HCT116 (cell line): ENCODE measurements around the gene NAT16. TPM values are rescaled to one million over a fixed set of nuclear protein-coding genes. Genes with fewer than 3 reads are reported as not detected.

Source experiments
- ATAC-seq: fragments of 200-7000 bp; cut with Tn5 transposase; 2 replicates; pipeline ENCODE4 v1.9.1; 2020; ENCODE audit warnings: mild to moderate bottlenecking, moderate library complexity
- BruUV-seq: library from RNA; stranded (reverse); fragments of 400-500 nt; replicated peaks from 2 replicates; lab custom pipeline; 2021; lab: Mats Ljungman, UMichigan
- CTCF ChIA-PET: fragments of 300-600 bp; sonication (Branson Sonifier 250); formaldehyde crosslinking; loops from one replicate; lab custom pipeline; 2021; ENCODE audit warnings: antibody characterized with exemption; lab: Charles Lee
- POLR2A ChIA-PET: fragments of 300-600, 350-600 bp; sonication (Branson Sonifier 250); formaldehyde crosslinking; loops from one replicate; lab custom pipeline; 2021; ENCODE audit warnings: antibody characterized with exemption; lab: Charles Lee
- RAD21 ChIA-PET, 2 experiments: fragments of 300-600 bp; sonication (Branson Sonifier 250); formaldehyde crosslinking; loops; one replicate each; lab custom pipeline; 2023; ENCODE audit warnings: low total read pairs in 2 of 2; ENCODE audit not compliant: uncharacterized antibody in 2 of 2, unreplicated experiment in 2 of 2, low non-redundant PET in 1 of 2; lab: Charles Lee
- DNase-seq: peaks from one replicate; pipeline ENCODE4 v3.0.0-alpha.2; 2010; ENCODE audit warnings: low read depth, low spot score
- H2AFZ ChIP-seq: fragments of 200-600 bp; shearing (Covaris generic), sonication (generic); 2 replicates; pipeline ENCODE4 v1.6.1; 2017; ENCODE audit warnings: low read depth, mixed run types, mixed read lengths, antibody characterized with exemption, low read length; ENCODE audit not compliant: poor library complexity, severe bottlenecking
- H3K27ac ChIP-seq: 2 replicates; pipeline ENCODE4 v1.5.1; 2012; ENCODE audit warnings: low read depth, low read length
- H3K27me3 ChIP-seq: fragments of 200-600 bp; sonication (generic); 2 replicates; pipeline ENCODE4 v1.6.1; 2016; ENCODE audit warnings: mixed run types, low read length, mixed read lengths; ENCODE audit not compliant: insufficient read depth
- H3K36me3 ChIP-seq, 2 experiments: fragments of 200-500 bp in 1 of 2; fragments of 200-600 bp in 1 of 2; sonication (Bioruptor generic) in 1 of 2; sonication (generic) in 1 of 2; 2 replicates each; pipeline versions ENCODE4 v1.5.1 to v1.6.1; 2014 to 2016; ENCODE audit warnings: low read length in 2 of 2, inconsistent platforms in 1 of 2, mixed read lengths in 1 of 2, mixed run types in 1 of 2; ENCODE audit not compliant: insufficient read depth in 2 of 2, control insufficient read depth in 1 of 2
- H3K4me1 ChIP-seq, 2 experiments: fragments of 200-600 bp in 1 of 2; sonication (generic) in 1 of 2; 2 replicates each; pipeline versions ENCODE4 v1.5.1 to v1.6.1; 2012 to 2017; ENCODE audit warnings: low read length in 2 of 2, inconsistent platforms in 1 of 2, mild to moderate bottlenecking in 1 of 2, mixed read lengths in 1 of 2, mixed run types in 1 of 2, moderate library complexity in 1 of 2; ENCODE audit not compliant: insufficient read depth in 2 of 2, control insufficient read depth in 1 of 2
- H3K4me2 ChIP-seq: fragments of 200-600 bp; sonication (generic); 2 replicates; pipeline ENCODE4 v1.6.1; 2017; ENCODE audit warnings: mixed run types, low read length, mixed read lengths
- H3K4me3 ChIP-seq, 2 experiments: fragments of 200-600 bp in 1 of 2; sonication (generic) in 1 of 2; replicated peaks in 1 of 2; 2 replicates each; pipeline ENCODE4 v1.5.1; 2011 to 2016; ENCODE audit warnings: low read length in 2 of 2, control low read depth in 1 of 2, low read depth in 1 of 2, mild to moderate bottlenecking in 1 of 2, mixed read lengths in 1 of 2, mixed run types in 1 of 2
- H3K79me2 ChIP-seq: fragments of 200-600 bp; sonication (generic); 2 replicates; pipeline ENCODE4 v1.6.1; 2017; ENCODE audit warnings: mild to moderate bottlenecking, mixed run types, low read length, moderate library complexity, mixed read lengths; ENCODE audit not compliant: insufficient read depth
- H3K9ac ChIP-seq: fragments of 200-600 bp; sonication (generic); 2 replicates; pipeline ENCODE4 v1.6.1; 2016; ENCODE audit warnings: low read length, mixed read lengths
- H3K9me2 ChIP-seq: fragments of 200-600 bp; sonication (generic), shearing (Covaris generic); 2 replicates; pipeline ENCODE4 v1.6.1; 2017; ENCODE audit warnings: mixed run types, mild to moderate bottlenecking, moderate library complexity; ENCODE audit not compliant: insufficient read depth
- H3K9me3 ChIP-seq, 2 experiments: fragments of 200-500 bp in 1 of 2; fragments of 200-600 bp in 1 of 2; sonication (Bioruptor generic) in 1 of 2; sonication (generic) in 1 of 2; 2 replicates each; pipeline ENCODE4 v1.6.1; 2014 to 2017; ENCODE audit warnings: low read length in 2 of 2, mixed read lengths in 2 of 2, inconsistent platforms in 1 of 2, low read depth in 1 of 2, mild to moderate bottlenecking in 1 of 2, mixed run types in 1 of 2, moderate library complexity in 1 of 2; ENCODE audit not compliant: control insufficient read depth in 1 of 2, insufficient read depth in 1 of 2
- H4K20me1 ChIP-seq: fragments of 200-600 bp; sonication (generic), shearing (Covaris generic); 2 replicates; pipeline ENCODE4 v1.6.1; 2017; ENCODE audit warnings: mixed run types, mild to moderate bottlenecking, moderate library complexity; ENCODE audit not compliant: insufficient read depth
- CEBPB ChIP-seq: IDR thresholded peaks from 2 replicates; pipeline ENCODE4 v1.6.1; 2012; ENCODE audit warnings: low read depth
- FOSL1 ChIP-seq: IDR thresholded peaks from 2 replicates; pipeline ENCODE4 v1.6.1; 2012; ENCODE audit warnings: low read depth
- JUND ChIP-seq: IDR thresholded peaks from 2 replicates; pipeline ENCODE4 v1.6.1; 2012
- POLR2A ChIP-seq: IDR thresholded peaks from 2 replicates; pipeline ENCODE4 v1.7.0; 2011; ENCODE audit warnings: borderline replicate concordance; ENCODE audit not compliant: insufficient read depth, insufficient read length; ENCODE audit errors: extremely low read depth
- SIN3A ChIP-seq: IDR thresholded peaks from 2 replicates; pipeline ENCODE4 v1.6.1; 2012; ENCODE audit warnings: low read depth
- YY1 ChIP-seq: IDR thresholded peaks from 2 replicates; pipeline ENCODE4 v1.6.1; 2011; ENCODE audit warnings: low read length, low read depth, moderate library complexity, mild to moderate bottlenecking; ENCODE audit not compliant: insufficient replicate concordance; ENCODE audit errors: extremely low read depth
- ZFX ChIP-seq: fragments of 450-650 bp; IDR thresholded peaks from 2 replicates; pipeline ENCODE4 v1.6.1; 2017
- ZNF274 ChIP-seq: fragments of 200-500 bp; sonication (Bioruptor generic); IDR thresholded peaks from 2 replicates; pipeline ENCODE4 v1.6.1; 2014; ENCODE audit warnings: mild to moderate bottlenecking, low read depth, low read length, inconsistent platforms
- intact Hi-C: fragments of 100-400 bp; cut with micrococcal nuclease; formaldehyde crosslinking; loops from 2 replicates; pipeline ENCODE4 v1.10.0; 2022
- total RNA-seq: library from RNA; stranded (reverse); gene quantifications from one replicate; pipeline ENCODE4 v1.2.1, GENCODE V29; 2021; ENCODE audit not compliant: unreplicated experiment
- TF ChIP-seq, protein P1 (sequence below): IDR thresholded peaks from 2 replicates; pipeline ENCODE4 v1.6.1; 2012

The NAT16 gene
- total RNA-seq, 1 experiment from 2014 or later = 2.0 TPM

DNA sequence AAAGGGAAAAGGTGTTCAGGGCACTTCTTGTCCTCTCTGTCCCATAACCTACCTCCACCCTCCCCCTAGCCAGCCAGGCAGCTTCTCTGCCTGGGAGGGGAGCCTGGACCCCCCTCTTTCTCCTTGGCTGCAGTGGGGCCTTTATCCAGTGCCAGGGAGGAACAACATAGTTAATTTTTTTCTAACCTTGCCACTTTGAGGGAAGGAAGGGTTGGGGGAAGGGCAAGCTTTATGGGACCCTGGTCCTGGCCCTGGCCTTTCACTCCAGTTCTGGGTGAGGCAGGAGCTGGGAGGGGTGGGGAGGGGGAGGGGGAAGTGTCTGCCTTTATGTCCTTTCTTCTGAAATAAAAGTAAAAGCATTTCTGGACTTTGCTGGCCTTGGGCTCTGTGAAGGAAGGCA, 19.2 kb downstream of the NAT16 start:
- H3K27me3 ChIP-seq = no peaks in the 10 kb centered on the region
- peak overlapping the region; percentile 79 for H3K9ac ChIP-seq
- DNase-seq (no peak), ATAC-seq (no peak)
- TF ChIP-seq POLR2A = no peak
- no peak for TF ChIP-seq FOSL1
- no peak for TF ChIP-seq ZNF274
- TF ChIP-seq ZFX = no peak
- no peak for TF ChIP-seq JUND
- TF ChIP-seq YY1 = no peak
- TF ChIP-seq, protein P1, sequence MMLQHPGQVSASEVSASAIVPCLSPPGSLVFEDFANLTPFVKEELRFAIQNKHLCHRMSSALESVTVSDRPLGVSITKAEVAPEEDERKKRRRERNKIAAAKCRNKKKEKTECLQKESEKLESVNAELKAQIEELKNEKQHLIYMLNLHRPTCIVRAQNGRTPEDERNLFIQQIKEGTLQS = no peak
- no peak for TF ChIP-seq SIN3A
- TF ChIP-seq CEBPB = no peak
- no peak overlapping the region for H3K4me3 ChIP-seq
- BruUV-seq = no TSS peak
- H3K36me3 ChIP-seq = peaks cover 6 to 32% of the 10 kb centered on the region in 2 experiments; a peak in 3 of 4 replicates
- ChIA-PET RAD21 (no interaction called here), POLR2A (interaction anchor here (0.6 to 2.4 kb wide), 3 partner anchors 12 to 286 kb away, joined by 3 to 14 read pairs (median 5); partner anchors contain the start of gene SRRT), CTCF (interaction anchor here (1.2 to 1.7 kb wide), 2 partner anchors 17 to 122 kb away, joined by 3 to 6 read pairs; no protein-coding TSS in a partner anchor)
- H3K79me2 ChIP-seq = peaks cover 33% of the 10 kb centered on the region
- H3K4me1 ChIP-seq = peaks cover 59 to 97% of the 10 kb centered on the region in 2 experiments
- intact Hi-C loops = no loop called here
- no peaks in the 10 kb centered on the region for H3K9me2 ChIP-seq
- peak overlapping the region; percentile 85 for H3K4me2 ChIP-seq
- H2AFZ ChIP-seq = no peak overlapping the region
- peak overlapping the region; percentile 97 for H3K27ac ChIP-seq
- no peaks in the 10 kb centered on the region for H4K20me1 ChIP-seq
- H3K9me3 ChIP-seq = no peaks in the 10 kb centered on the region
